ENCODE measurements around the gene DDIT4L. TPM values are rescaled to one million over a fixed set of nuclear protein-coding genes. Genes with fewer than 3 reads are reported as not detected.

Gene DDIT4L
- total and polyA plus RNA-seq, 2 donors (not counting 3 experiments of a cell fraction or from before 2014, with no cell fraction given) = 0.73 to 2.0 TPM

- DNase-seq (ENCODE audit: low read depth, low spot score) = no peak
- BruUV-seq (replicated peaks) = no TSS peak
- Histone ChIP-seq H3K4me3 (replicated peaks in 1 of 3; ENCODE audit: insufficient read depth in 1 of 3, low read depth in 1 of 3, low read length in 3 of 3) (no peak overlapping the region), H3K9me1 (replicated peaks; ENCODE audit: control insufficient read depth, extremely low read depth, insufficient read depth, low read length) (no peaks in the 10 kb centered on the region), H3K27ac (ENCODE audit: insufficient read depth, low read depth, low read length) (no peak overlapping the region), H3K4me2 (ENCODE audit: insufficient read depth, low read length) (no peak overlapping the region), H3K79me2 (ENCODE audit: control insufficient read depth, insufficient read depth, low read length) (no peaks in the 10 kb centered on the region), H3K27me3 (ENCODE audit: control insufficient read depth in 2 of 2, insufficient read depth in 2 of 2, low read length in 2 of 2) (no peaks in the 10 kb centered on the region), H3K36me3 (ENCODE audit: control insufficient read depth in 2 of 2, extremely low read depth in 1 of 2, insufficient read depth in 2 of 2, low read length in 2 of 2) (no peaks in the 10 kb centered on the region), H3K9ac (replicated peaks; ENCODE audit: extremely low read depth, insufficient read depth, low read length) (no peak overlapping the region), H3K9me3 (replicated peaks; ENCODE audit: control insufficient read depth, insufficient read depth, low read length) (no peaks in the 10 kb centered on the region), H2AFZ (ENCODE audit: low read depth, low read length) (no peak overlapping the region), H4K20me1 (replicated peaks; ENCODE audit: control insufficient read depth, extremely low read depth, insufficient read depth, low read length) (no peaks in the 10 kb centered on the region), H3K4me1 (ENCODE audit: control insufficient read depth, extremely low read depth, insufficient read depth, low read length) (no peaks in the 10 kb centered on the region)
- no peak for TF ChIP-seq MYC (IDR thresholded peaks at IDR 0.05; ENCODE audit: low read depth, low read length)
- TF ChIP-seq MAX (IDR thresholded peaks at IDR 0.05; ENCODE audit: insufficient read depth, insufficient read length) = no peak
- no peak for TF ChIP-seq CTCF (IDR thresholded peaks at IDR 0.05; ENCODE audit: extremely low read depth in 1 of 2, insufficient read depth in 1 of 2, low read depth in 1 of 2, low read length in 2 of 2)
- no peak for TF ChIP-seq POLR2AphosphoS5 (IDR thresholded peaks at IDR 0.05; ENCODE audit: insufficient read depth, low read depth, low read length)
- no peak for TF ChIP-seq GATA2 (IDR thresholded peaks at IDR 0.05; ENCODE audit: insufficient read depth, insufficient read length, low read depth, low read length)
- no peak for TF ChIP-seq EZH2 (IDR thresholded peaks at IDR 0.05; ENCODE audit: borderline replicate concordance, low read depth, low read length, severe bottlenecking)
- ChIA-PET POLR2A (no interaction called here), CTCF (no interaction called here)
- dilution Hi-C loops (cut with MboI; ENCODE audit: extremely low pct_ligation_motif_present, low sequenced_read_pairs) = no loop called here
- no peak for FAIRE-seq
- intact Hi-C loops (cut with micrococcal nuclease) = no loop called here
Observed at GRCh38 chr4:100240008-100240407, 49.7 kb upstream of the DDIT4L start.

Measured in endothelial cell of umbilical vein (primary cell).